Mesendoderm (in vitro differentiated cells): ENCODE measurements around the gene KCTD1.

Experiments used
- DNase-seq: peaks from one replicate; pipeline ENCODE4 v3.0.0; 2013
- H2AK5ac ChIP-seq: 2 replicates; pipeline ENCODE4 v1.6.1; 2013; ENCODE audit warnings: low read length, inconsistent platforms
- H2BK120ac ChIP-seq: 2 replicates; pipeline ENCODE4 v1.6.1; 2013; ENCODE audit warnings: low read depth, mild to moderate bottlenecking, low read length, moderate library complexity, mixed read lengths
- H2BK15ac ChIP-seq: replicated peaks from 2 replicates; pipeline ENCODE4 v1.6.1; 2013; ENCODE audit warnings: low read depth, mild to moderate bottlenecking, moderate library complexity
- H2BK5ac ChIP-seq: 2 replicates; pipeline ENCODE4 v1.6.1; 2013; ENCODE audit warnings: low read length, inconsistent platforms
- H3K18ac ChIP-seq: 2 replicates; pipeline ENCODE4 v1.6.1; 2013; ENCODE audit warnings: mild to moderate bottlenecking, low read length, mixed read lengths
- H3K23ac ChIP-seq: one replicate; pipeline ENCODE4 v1.6.1; 2013; ENCODE audit warnings: low read length
- H3K27ac ChIP-seq: 2 replicates; pipeline ENCODE4 v1.5.1; 2013; ENCODE audit warnings: low read depth, mild to moderate bottlenecking, inconsistent platforms, low read length, moderate library complexity
- H3K27me3 ChIP-seq: 2 replicates; pipeline ENCODE4 v1.6.1; 2013; ENCODE audit warnings: low read length, control low read depth, mild to moderate bottlenecking, inconsistent platforms; ENCODE audit not compliant: insufficient read depth, poor library complexity
- H3K36me3 ChIP-seq: 2 replicates; pipeline ENCODE4 v1.6.1; 2013; ENCODE audit warnings: low read length, inconsistent platforms; ENCODE audit not compliant: control insufficient read depth, insufficient read depth
- H3K4ac ChIP-seq: one replicate; pipeline ENCODE4 v1.6.1; 2013; ENCODE audit warnings: low read depth, mild to moderate bottlenecking, low read length, moderate library complexity
- H3K4me1 ChIP-seq: 2 replicates; pipeline ENCODE4 v1.6.1; 2013; ENCODE audit warnings: low read depth, low read length, inconsistent platforms; ENCODE audit not compliant: control insufficient read depth
- H3K4me2 ChIP-seq: 2 replicates; pipeline ENCODE4 v1.6.1; 2013; ENCODE audit warnings: low read length
- H3K4me3 ChIP-seq: 2 replicates; pipeline ENCODE4 v1.5.1; 2013; ENCODE audit warnings: mild to moderate bottlenecking, low read length
- H3K56ac ChIP-seq: one replicate; pipeline ENCODE4 v1.6.1; 2013; ENCODE audit warnings: low read length
- H3K79me1 ChIP-seq: 2 replicates; pipeline ENCODE4 v1.6.1; 2013; ENCODE audit warnings: low read length, inconsistent platforms
- H3K79me2 ChIP-seq: 2 replicates; pipeline ENCODE4 v1.6.1; 2013; ENCODE audit warnings: mild to moderate bottlenecking, low read length; ENCODE audit not compliant: control insufficient read depth, insufficient read depth
- H3K9ac ChIP-seq: 2 replicates; pipeline ENCODE4 v1.6.1; 2013; ENCODE audit warnings: low read length, inconsistent platforms
- H4K5ac ChIP-seq: one replicate; pipeline ENCODE4 v1.6.1; 2013; ENCODE audit warnings: low read length
- H4K8ac ChIP-seq: one replicate; pipeline ENCODE4 v1.6.1; 2013; ENCODE audit warnings: low read depth, mild to moderate bottlenecking, control low read depth, low read length, moderate library complexity
- WGBS: extraction: QIAGEN DNeasy Blood & Tissue Kit; methylation state at CpG from one replicate; pipeline ENCODE4 v1.1.7; 2013; ENCODE audit warnings: low lambda C conversion rate, missing lambda C conversion rate; ENCODE audit not compliant: insufficient coverage; ENCODE audit errors: extremely low coverage; 5-methylcytosine and 5-hydroxymethylcytosine counted together

KCTD1 gene

GRCh38 chr18:26551695-26552081, 3.3 kb upstream of the KCTD1 start:
- no peak overlapping the region for H3K9ac ChIP-seq
- H3K79me1 ChIP-seq = no peaks in the 10 kb centered on the region
- H3K27me3 ChIP-seq = peaks cover 24% of the 10 kb centered on the region

GRCh38 chr18:26550998-26551694, 2.8 kb upstream of the KCTD1 start:
- peak overlapping the region; percentile 57 for H3K56ac ChIP-seq
- no CpG with 5 or more reads among the region's 28 CpGs for WGBS
- H3K27ac ChIP-seq = no peak overlapping the region
- H4K5ac ChIP-seq = no peak overlapping the region
- no peak overlapping the region for H3K9ac ChIP-seq
- peak; percentile 60 for DNase-seq
- peaks cover 6% of the 10 kb centered on the region for H3K4me1 ChIP-seq
- H2BK120ac ChIP-seq = no peak overlapping the region
- H3K27me3 ChIP-seq = peaks cover 30% of the 10 kb centered on the region
- H3K4ac ChIP-seq = no peak overlapping the region
- no peaks in the 10 kb centered on the region for H3K36me3 ChIP-seq
- no peaks in the 10 kb centered on the region for H3K79me2 ChIP-seq
- no peak overlapping the region for H3K4me3 ChIP-seq
- H3K79me1 ChIP-seq = no peaks in the 10 kb centered on the region
- no peak overlapping the region for H3K18ac ChIP-seq
- H3K4me2 ChIP-seq = peak overlapping the region; percentile 46
- H2BK15ac ChIP-seq = no peak overlapping the region
- no peak overlapping the region for H2AK5ac ChIP-seq
- H2BK5ac ChIP-seq = no peak overlapping the region
- no peak overlapping the region for H4K8ac ChIP-seq
- H3K23ac ChIP-seq = no peak overlapping the region

More at GRCh38 chr18:26551695-26552081, 3.3 kb upstream of the KCTD1 start:
- no peak overlapping the region for H3K56ac ChIP-seq
- no peaks in the 10 kb centered on the region for H3K36me3 ChIP-seq
- no peak overlapping the region for H2AK5ac ChIP-seq
- H4K5ac ChIP-seq = no peak overlapping the region
- no peak for DNase-seq
- no peak overlapping the region for H3K4me3 ChIP-seq
- H3K4me1 ChIP-seq = peaks cover 4% of the 10 kb centered on the region
- H3K79me2 ChIP-seq = no peaks in the 10 kb centered on the region
- no peak overlapping the region for H4K8ac ChIP-seq
- H3K4me2 ChIP-seq = no peak overlapping the region
- H3K18ac ChIP-seq = no peak overlapping the region
- no peak overlapping the region for H2BK15ac ChIP-seq
- no peak overlapping the region for H2BK5ac ChIP-seq
- no peak overlapping the region for H3K23ac ChIP-seq
- WGBS = no CpG with 5 or more reads among the region's 4 CpGs
- no peak overlapping the region for H3K27ac ChIP-seq
- H2BK120ac ChIP-seq = no peak overlapping the region
- H3K4ac ChIP-seq = no peak overlapping the region

GRCh38 chr18:26549263-26550094, 1.1 kb upstream of the KCTD1 start:
- Histone ChIP-seq H3K23ac (no peak overlapping the region), H2AK5ac (no peak overlapping the region), H3K36me3 (no peaks in the 10 kb centered on the region), H3K4ac (no peak overlapping the region), H3K79me1 (no peaks in the 10 kb centered on the region), H4K5ac (no peak overlapping the region), H3K27ac (peak overlapping the region; percentile 47), H3K4me2 (peak overlapping the region; percentile 49), H3K27me3 (peaks cover 32% of the 10 kb centered on the region), H2BK120ac (peak overlapping the region; percentile 93), H2BK15ac (peak overlapping the region; percentile 61), H2BK5ac (no peak overlapping the region), H3K18ac (peak overlapping the region; percentile 22), H4K8ac (no peak overlapping the region), H3K4me1 (peaks cover 6% of the 10 kb centered on the region), H3K4me3 (peak overlapping the region; percentile 4), H3K56ac (peak overlapping the region; percentile 87), H3K79me2 (no peaks in the 10 kb centered on the region), H3K9ac (peak overlapping the region; percentile 64)
- no CpG with 5 or more reads among the region's 71 CpGs for WGBS
- DNase-seq = peak; percentile 75

GRCh38 chr18:26547646-26548414, 523 bp downstream of the KCTD1 start:
- Histone ChIP-seq H3K79me2 (no peaks in the 10 kb centered on the region), H3K4me3 (peak overlapping the region; percentile 73), H3K4ac (no peak overlapping the region), H3K4me2 (peak overlapping the region; percentile 83), H3K27me3 (peaks cover 32% of the 10 kb centered on the region), H2AK5ac (no peak overlapping the region), H4K5ac (no peak overlapping the region), H3K36me3 (no peaks in the 10 kb centered on the region), H3K4me1 (peaks cover 6% of the 10 kb centered on the region), H3K79me1 (no peaks in the 10 kb centered on the region), H2BK120ac (no peak overlapping the region), H2BK15ac (no peak overlapping the region), H3K18ac (peak overlapping the region; percentile 22), H3K9ac (peak overlapping the region; percentile 70), H2BK5ac (no peak overlapping the region), H3K56ac (peak overlapping the region; percentile 90), H4K8ac (no peak overlapping the region), H3K23ac (no peak overlapping the region), H3K27ac (no peak overlapping the region)
- no CpG with 5 or more reads among the region's 84 CpGs for WGBS
- DNase-seq = peak; percentile 92

GRCh38 chr18:26546875-26547645, 1.3 kb downstream of the KCTD1 start:
- Histone ChIP-seq H3K36me3 (no peaks in the 10 kb centered on the region), H3K27me3 (peaks cover 27% of the 10 kb centered on the region), H4K8ac (no peak overlapping the region), H2BK120ac (no peak overlapping the region), H3K9ac (peak overlapping the region; percentile 53), H3K79me1 (no peaks in the 10 kb centered on the region), H3K4ac (no peak overlapping the region), H2AK5ac (no peak overlapping the region), H2BK5ac (no peak overlapping the region), H3K4me1 (peaks cover 6% of the 10 kb centered on the region), H3K56ac (peak overlapping the region; percentile 90), H4K5ac (no peak overlapping the region), H2BK15ac (no peak overlapping the region), H3K23ac (no peak overlapping the region), H3K79me2 (no peaks in the 10 kb centered on the region), H3K27ac (no peak overlapping the region), H3K4me3 (peak overlapping the region; percentile 27), H3K4me2 (peak overlapping the region; percentile 83), H3K18ac (no peak overlapping the region)
- no CpG with 5 or more reads among the region's 69 CpGs for WGBS
- DNase-seq = peak; percentile 59
